Spleen (tissue), 7 donors: ENCODE data around the gene AKAP13.

ENCODE experiments used
- POLR2A ChIP-seq, 3 donors: fragments of 450-650 bp; IDR thresholded peaks; one replicate each; pipeline ENCODE4 v1.5.1; 2017; ENCODE audit warnings: antibody characterized with exemption in 3 of 3, mild to moderate bottlenecking in 1 of 3
- POLR2AphosphoS5 ChIP-seq, 3 donors: sonication (generic); formaldehyde crosslinking; IDR thresholded peaks; one replicate each; pipeline ENCODE4 v1.5.1; 2017; ENCODE audit warnings: antibody characterized with exemption in 3 of 3
- TF ChIP-seq, protein P1 (sequence below), 11 experiments: fragments of 200-600 bp in 7 of 11; fragments of 450-650 bp in 4 of 11; sonication (generic) in 4 of 11; IDR thresholded peaks in 8 of 11; conservative IDR thresholded peaks in 3 of 11; 1 replicate in 7 of 11; 2 replicates in 4 of 11; pipeline versions ENCODE4 v1.4.0 to v1.8.0; 2016 to 2021; ENCODE audit warnings: antibody characterized with exemption in 11 of 11, inconsistent platforms in 4 of 11, mild to moderate bottlenecking in 1 of 11
- donor health status: DM: no; HTN: no; CAD: no; lungs with moderate emphysema.
- donor health status: DM: no; HTN: no; CAD: no.
- donor health status: DM: no; HTN: no; CAD: no.

- TF ChIP-seq, protein P1, sequence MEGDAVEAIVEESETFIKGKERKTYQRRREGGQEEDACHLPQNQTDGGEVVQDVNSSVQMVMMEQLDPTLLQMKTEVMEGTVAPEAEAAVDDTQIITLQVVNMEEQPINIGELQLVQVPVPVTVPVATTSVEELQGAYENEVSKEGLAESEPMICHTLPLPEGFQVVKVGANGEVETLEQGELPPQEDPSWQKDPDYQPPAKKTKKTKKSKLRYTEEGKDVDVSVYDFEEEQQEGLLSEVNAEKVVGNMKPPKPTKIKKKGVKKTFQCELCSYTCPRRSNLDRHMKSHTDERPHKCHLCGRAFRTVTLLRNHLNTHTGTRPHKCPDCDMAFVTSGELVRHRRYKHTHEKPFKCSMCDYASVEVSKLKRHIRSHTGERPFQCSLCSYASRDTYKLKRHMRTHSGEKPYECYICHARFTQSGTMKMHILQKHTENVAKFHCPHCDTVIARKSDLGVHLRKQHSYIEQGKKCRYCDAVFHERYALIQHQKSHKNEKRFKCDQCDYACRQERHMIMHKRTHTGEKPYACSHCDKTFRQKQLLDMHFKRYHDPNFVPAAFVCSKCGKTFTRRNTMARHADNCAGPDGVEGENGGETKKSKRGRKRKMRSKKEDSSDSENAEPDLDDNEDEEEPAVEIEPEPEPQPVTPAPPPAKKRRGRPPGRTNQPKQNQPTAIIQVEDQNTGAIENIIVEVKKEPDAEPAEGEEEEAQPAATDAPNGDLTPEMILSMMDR (IDR thresholded peaks at IDR 0.05 in 8 of 11, conservative IDR thresholded peaks at IDR 0.05 in 3 of 11): no peak
- TF ChIP-seq POLR2A (IDR thresholded peaks at IDR 0.05) (no peak), POLR2AphosphoS5 (IDR thresholded peaks at IDR 0.05) (no peak)
These were observed 155.9 kb downstream of the AKAP13 start for GRCh38 chr15:85536341-85536740.
